ENCODE measurements around the gene TRIM33.

- TF ChIP-seq CTCF (IDR thresholded peaks at IDR 0.05) (no peak), POLR2A (IDR thresholded peaks at IDR 0.05) (no peak)
These were observed 1.7 kb upstream of the TRIM33 start for GRCh38 chr1:114512595-114513280.
